K562 (cell line): ENCODE data around the gene PTP4A2. TPM values are rescaled to one million over a fixed set of nuclear protein-coding genes. Genes with fewer than 3 reads are reported as not detected.

Experiments used
- CBFB ChIP-seq: sonication (generic); formaldehyde crosslinking; IDR thresholded peaks from 2 replicates; pipeline ENCODE4 v1.4.0; 2020; ENCODE audit warnings: mild to moderate bottlenecking, missing genetic modification reagents
- DMBX1 ChIP-seq: fragments of 250-450 bp; sonication (Bioruptor Pico); IDR thresholded peaks from 2 replicates; pipeline ENCODE4 v1.8.0; 2022; ENCODE audit warnings: inconsistent platforms, mild to moderate bottlenecking, moderate library complexity, borderline replicate concordance
- EP400 ChIP-seq: fragments of 450-650 bp; IDR thresholded peaks from 2 replicates; pipeline ENCODE4 v1.6.1; 2017; ENCODE audit warnings: antibody characterized with exemption, mild to moderate bottlenecking, moderate library complexity
- EWSR1 ChIP-seq: fragments of 450-650 bp; IDR thresholded peaks from 2 replicates; pipeline ENCODE4 v1.6.1; 2018; ENCODE audit warnings: borderline replicate concordance, mild to moderate bottlenecking, low read depth, moderate library complexity; ENCODE audit not compliant: partially characterized antibody
- HDAC3 ChIP-seq: fragments of 450-650 bp; IDR thresholded peaks from 2 replicates; pipeline ENCODE4 v1.6.1; 2018; ENCODE audit warnings: borderline replicate concordance, mild to moderate bottlenecking, moderate library complexity; ENCODE audit not compliant: partially characterized antibody
- HNRNPK ChIP-seq: fragments of 200-400 bp; formaldehyde crosslinking; IDR thresholded peaks from one replicate; pipeline ENCODE4 v1.6.1; 2018; ENCODE audit warnings: mild to moderate bottlenecking, low read depth, low read length; ENCODE audit not compliant: poor library complexity, severe bottlenecking
- HOXB6 ChIP-seq: fragments of 250-450 bp; sonication (Bioruptor Pico); IDR thresholded peaks from 2 replicates; pipeline ENCODE4 v1.5.1; 2022; ENCODE audit warnings: mild to moderate bottlenecking, borderline replicate concordance
- LARP7 ChIP-seq: fragments of 450-650 bp; IDR thresholded peaks from 2 replicates; pipeline ENCODE4 v1.6.1; 2016
- MYC ChIP-seq, 2 experiments: fragments of 250-450 bp in 1 of 2; sonication (Bioruptor Pico) in 1 of 2; IDR thresholded peaks; 2 replicates each; pipeline versions ENCODE4 v1.5.1 to v1.6.1; 2012 to 2021; ENCODE audit warnings: low read depth in 2 of 2, borderline replicate concordance in 1 of 2, improper control_type of control experiment in 1 of 2, low read length in 1 of 2, mild to moderate bottlenecking in 1 of 2, moderate library complexity in 1 of 2
- NFIC ChIP-seq: fragments of 450-650 bp; IDR thresholded peaks from 2 replicates; pipeline ENCODE4 v1.6.1; 2017; ENCODE audit warnings: mild to moderate bottlenecking, inconsistent platforms
- RBM15 ChIP-seq: fragments of 200-400 bp; formaldehyde crosslinking; IDR thresholded peaks from 2 replicates; pipeline ENCODE4 v1.6.1; 2018; ENCODE audit warnings: mild to moderate bottlenecking, low read length, moderate library complexity; ENCODE audit not compliant: insufficient read depth
- RUNX1 ChIP-seq: sonication (generic); IDR thresholded peaks from 2 replicates; pipeline ENCODE4 v1.6.1; 2016; ENCODE audit warnings: antibody characterized with exemption, low read depth
- SUPT5H ChIP-seq: fragments of 450-650 bp; IDR thresholded peaks from 2 replicates; pipeline ENCODE4 v1.6.1; 2016
- XRCC4 ChIP-seq: IDR thresholded peaks from one replicate; pipeline ENCODE4 v1.6.1; 2011; ENCODE audit not compliant: insufficient read depth, insufficient read length; ENCODE audit errors: extremely low read depth
- ZNF124 ChIP-seq: sonication (generic); formaldehyde crosslinking; IDR thresholded peaks from 2 replicates; pipeline ENCODE4 v1.8.1; 2022; ENCODE audit warnings: missing genetic modification reagents
- ZNF274 ChIP-seq: IDR thresholded peaks from 2 replicates; pipeline ENCODE4 v1.6.1; 2011; ENCODE audit warnings: low read depth, mild to moderate bottlenecking, low read length, moderate library complexity, borderline replicate concordance
- ZNF316 ChIP-seq: fragments of 450-650 bp; IDR thresholded peaks from 2 replicates; pipeline ENCODE4 v1.6.1; 2016
- polyA plus RNA-seq, 8 experiments: library from polyadenylated mRNA; depleted of rRNA in 4 of 8; stranded (reverse) in 5 of 8; unstranded in 3 of 8; fragments of >200 nt; fragmentation: Nextera tagmentation in 2 of 8; fragmentation: Illumina TruSeq in 1 of 8; extraction: Ambion mirVana in 2 of 8; extraction: Trizol in 1 of 8; gene quantifications; 2 replicates each; pipeline versions ENCODE4 v1.2.1 to v1.2.3, GENCODE V29; 2011 to 2014; ENCODE audit warnings: inconsistent platforms in 1 of 8, missing spikeins in 1 of 8
- total RNA-seq, 7 experiments: library from RNA; depleted of rRNA in 6 of 7; stranded (reverse); fragments of >200 nt in 6 of 7; fragmentation: Illumina TruSeq in 2 of 7; extraction: Trizol in 2 of 7; gene quantifications; 2 replicates each; pipeline versions ENCODE4 v1.2.1 to v1.2.3, GENCODE V29; 2011 to 2021; ENCODE audit warnings: low replicate concordance in 1 of 7
- TF ChIP-seq, protein P1 (sequence below): fragments of 450-650 bp; IDR thresholded peaks from 2 replicates; pipeline ENCODE4 v1.6.1; 2016; ENCODE audit warnings: antibody characterized with exemption
- TF ChIP-seq, protein P2 (sequence below): fragments of 250-450 bp; sonication (Bioruptor Pico); IDR thresholded peaks from 2 replicates; pipeline ENCODE4 v1.5.0; 2021
- TF ChIP-seq, protein P3 (sequence below): fragments of 200-800 bp; sonication (Bioruptor generic); IDR thresholded peaks from 2 replicates; pipeline ENCODE4 v1.6.1; 2016; ENCODE audit warnings: missing genetic modification characterization, missing compliant biosample characterization
- TF ChIP-seq, protein P4 (sequence below): fragments of 450-650 bp; conservative IDR thresholded peaks from 2 replicates; pipeline ENCODE4 v1.6.1; 2016; ENCODE audit warnings: missing genetic modification characterization, low read depth, mild to moderate bottlenecking, control low read depth, missing compliant biosample characterization

PTP4A2 gene
- total and polyA plus RNA-seq, 9 of the 15 experiments (the other 6 are each of a cell fraction or from before 2014, with no cell fraction given): 197 to 870 (median 480) TPM

DNA sequence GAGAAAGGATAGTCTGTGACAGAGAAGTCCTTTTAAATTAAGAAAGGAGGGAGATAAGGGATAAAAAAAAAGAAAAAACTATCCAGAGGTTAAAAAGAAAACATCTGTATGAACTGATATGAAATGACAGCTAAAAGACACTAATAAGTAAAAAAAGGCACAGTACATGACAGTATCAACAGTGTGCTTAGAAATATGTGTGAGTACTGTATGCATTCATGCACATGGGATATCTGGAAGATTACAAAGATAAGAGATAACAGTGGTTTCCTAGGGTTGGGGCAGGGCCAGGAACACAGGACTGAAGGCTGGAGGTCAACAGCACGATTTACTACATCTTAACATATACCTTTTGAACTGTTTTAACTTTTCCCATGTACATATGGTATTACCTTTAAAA, 13.3 kb downstream of the PTP4A2 start (continued):
- TF ChIP-seq HDAC3: no peak
- TF ChIP-seq RBM15: no peak
- no peak for TF ChIP-seq MYC (IDR thresholded peaks at IDR 0.05; ENCODE audit: low read depth, low read length)
- TF ChIP-seq MYC (CRISPR knock-in tag; IDR thresholded peaks at IDR 0.05; ENCODE audit: borderline replicate concordance, low read depth): no peak
- TF ChIP-seq, protein P1, sequence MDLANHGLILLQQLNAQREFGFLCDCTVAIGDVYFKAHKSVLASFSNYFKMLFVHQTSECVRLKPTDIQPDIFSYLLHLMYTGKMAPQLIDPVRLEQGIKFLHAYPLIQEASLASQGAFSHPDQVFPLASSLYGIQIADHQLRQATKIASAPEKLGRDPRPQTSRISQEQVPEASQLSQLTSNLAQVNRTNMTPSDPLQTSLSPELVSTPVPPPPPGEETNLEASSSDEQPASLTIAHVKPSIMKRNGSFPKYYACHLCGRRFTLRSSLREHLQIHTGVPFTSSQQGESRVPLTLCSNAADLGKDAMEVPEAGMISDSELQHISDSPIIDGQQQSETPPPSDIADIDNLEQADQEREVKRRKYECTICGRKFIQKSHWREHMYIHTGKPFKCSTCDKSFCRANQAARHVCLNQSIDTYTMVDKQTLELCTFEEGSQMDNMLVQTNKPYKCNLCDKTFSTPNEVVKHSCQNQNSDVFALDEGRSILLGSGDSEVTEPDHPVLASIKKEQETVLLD: no peak
- TF ChIP-seq, protein P2, sequence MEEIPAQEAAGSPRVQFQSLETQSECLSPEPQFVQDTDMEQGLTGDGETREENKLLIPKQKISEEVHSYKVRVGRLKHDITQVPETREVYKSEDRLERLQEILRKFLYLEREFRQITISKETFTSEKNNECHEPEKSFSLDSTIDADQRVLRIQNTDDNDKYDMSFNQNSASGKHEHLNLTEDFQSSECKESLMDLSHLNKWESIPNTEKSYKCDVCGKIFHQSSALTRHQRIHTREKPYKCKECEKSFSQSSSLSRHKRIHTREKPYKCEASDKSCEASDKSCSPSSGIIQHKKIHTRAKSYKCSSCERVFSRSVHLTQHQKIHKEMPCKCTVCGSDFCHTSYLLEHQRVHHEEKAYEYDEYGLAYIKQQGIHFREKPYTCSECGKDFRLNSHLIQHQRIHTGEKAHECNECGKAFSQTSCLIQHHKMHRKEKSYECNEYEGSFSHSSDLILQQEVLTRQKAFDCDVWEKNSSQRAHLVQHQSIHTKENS (CRISPR knock-in tag): no peak
- TF ChIP-seq SUPT5H: no peak
- no peak for TF ChIP-seq ZNF274
- TF ChIP-seq, protein P3, sequence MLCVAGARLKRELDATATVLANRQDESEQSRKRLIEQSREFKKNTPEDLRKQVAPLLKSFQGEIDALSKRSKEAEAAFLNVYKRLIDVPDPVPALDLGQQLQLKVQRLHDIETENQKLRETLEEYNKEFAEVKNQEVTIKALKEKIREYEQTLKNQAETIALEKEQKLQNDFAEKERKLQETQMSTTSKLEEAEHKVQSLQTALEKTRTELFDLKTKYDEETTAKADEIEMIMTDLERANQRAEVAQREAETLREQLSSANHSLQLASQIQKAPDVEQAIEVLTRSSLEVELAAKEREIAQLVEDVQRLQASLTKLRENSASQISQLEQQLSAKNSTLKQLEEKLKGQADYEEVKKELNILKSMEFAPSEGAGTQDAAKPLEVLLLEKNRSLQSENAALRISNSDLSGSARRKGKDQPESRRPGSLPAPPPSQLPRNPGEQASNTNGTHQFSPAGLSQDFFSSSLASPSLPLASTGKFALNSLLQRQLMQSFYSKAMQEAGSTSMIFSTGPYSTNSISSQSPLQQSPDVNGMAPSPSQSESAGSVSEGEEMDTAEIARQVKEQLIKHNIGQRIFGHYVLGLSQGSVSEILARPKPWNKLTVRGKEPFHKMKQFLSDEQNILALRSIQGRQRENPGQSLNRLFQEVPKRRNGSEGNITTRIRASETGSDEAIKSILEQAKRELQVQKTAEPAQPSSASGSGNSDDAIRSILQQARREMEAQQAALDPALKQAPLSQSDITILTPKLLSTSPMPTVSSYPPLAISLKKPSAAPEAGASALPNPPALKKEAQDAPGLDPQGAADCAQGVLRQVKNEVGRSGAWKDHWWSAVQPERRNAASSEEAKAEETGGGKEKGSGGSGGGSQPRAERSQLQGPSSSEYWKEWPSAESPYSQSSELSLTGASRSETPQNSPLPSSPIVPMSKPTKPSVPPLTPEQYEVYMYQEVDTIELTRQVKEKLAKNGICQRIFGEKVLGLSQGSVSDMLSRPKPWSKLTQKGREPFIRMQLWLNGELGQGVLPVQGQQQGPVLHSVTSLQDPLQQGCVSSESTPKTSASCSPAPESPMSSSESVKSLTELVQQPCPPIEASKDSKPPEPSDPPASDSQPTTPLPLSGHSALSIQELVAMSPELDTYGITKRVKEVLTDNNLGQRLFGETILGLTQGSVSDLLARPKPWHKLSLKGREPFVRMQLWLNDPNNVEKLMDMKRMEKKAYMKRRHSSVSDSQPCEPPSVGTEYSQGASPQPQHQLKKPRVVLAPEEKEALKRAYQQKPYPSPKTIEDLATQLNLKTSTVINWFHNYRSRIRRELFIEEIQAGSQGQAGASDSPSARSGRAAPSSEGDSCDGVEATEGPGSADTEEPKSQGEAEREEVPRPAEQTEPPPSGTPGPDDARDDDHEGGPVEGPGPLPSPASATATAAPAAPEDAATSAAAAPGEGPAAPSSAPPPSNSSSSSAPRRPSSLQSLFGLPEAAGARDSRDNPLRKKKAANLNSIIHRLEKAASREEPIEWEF (CRISPR knock-in tag): no peak
- TF ChIP-seq HNRNPK: no peak
- TF ChIP-seq, protein P4, sequence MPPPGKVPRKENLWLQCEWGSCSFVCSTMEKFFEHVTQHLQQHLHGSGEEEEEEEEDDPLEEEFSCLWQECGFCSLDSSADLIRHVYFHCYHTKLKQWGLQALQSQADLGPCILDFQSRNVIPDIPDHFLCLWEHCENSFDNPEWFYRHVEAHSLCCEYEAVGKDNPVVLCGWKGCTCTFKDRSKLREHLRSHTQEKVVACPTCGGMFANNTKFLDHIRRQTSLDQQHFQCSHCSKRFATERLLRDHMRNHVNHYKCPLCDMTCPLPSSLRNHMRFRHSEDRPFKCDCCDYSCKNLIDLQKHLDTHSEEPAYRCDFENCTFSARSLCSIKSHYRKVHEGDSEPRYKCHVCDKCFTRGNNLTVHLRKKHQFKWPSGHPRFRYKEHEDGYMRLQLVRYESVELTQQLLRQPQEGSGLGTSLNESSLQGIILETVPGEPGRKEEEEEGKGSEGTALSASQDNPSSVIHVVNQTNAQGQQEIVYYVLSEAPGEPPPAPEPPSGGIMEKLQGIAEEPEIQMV (tag): no peak
- no peak for TF ChIP-seq EP400
- no peak for TF ChIP-seq DMBX1
- TF ChIP-seq LARP7: no peak
- TF ChIP-seq RUNX1: no peak
- no peak for TF ChIP-seq HOXB6
- TF ChIP-seq ZNF124 (CRISPR knock-in tag): no peak
- peak; percentile 50; the same call in 1 of the 2 replicates for TF ChIP-seq NFIC
- TF ChIP-seq EWSR1: no peak
- no peak for TF ChIP-seq XRCC4
- no peak for TF ChIP-seq CBFB
- TF ChIP-seq ZNF316: no peak
